Trophoblast cell (in vitro differentiated cells and primary cell): ENCODE results near the gene P3H1.

ENCODE experiments used
- DNase-seq, 2 donors: peaks; one replicate each; pipeline ENCODE4 v3.0.0-alpha.2; 2016
- H2AFZ ChIP-seq: 2 replicates; pipeline ENCODE4 v1.6.1; 2013; ENCODE audit warnings: low read length, moderate library complexity, mild to moderate bottlenecking; ENCODE audit not compliant: insufficient read depth, poor library complexity
- H2AK5ac ChIP-seq: 2 replicates; pipeline ENCODE4 v1.6.1; 2013; ENCODE audit warnings: mild to moderate bottlenecking, low read length
- H2BK120ac ChIP-seq: 2 replicates; pipeline ENCODE4 v1.6.1; 2013; ENCODE audit warnings: low read length, mild to moderate bottlenecking, moderate library complexity; ENCODE audit not compliant: insufficient read depth, poor library complexity
- H2BK12ac ChIP-seq: 2 replicates; pipeline ENCODE4 v1.6.1; 2013; ENCODE audit warnings: mild to moderate bottlenecking, low read length, moderate library complexity
- H2BK5ac ChIP-seq: 2 replicates; pipeline ENCODE4 v1.6.1; 2013; ENCODE audit warnings: low read length, low read depth, moderate library complexity, mild to moderate bottlenecking; ENCODE audit not compliant: poor library complexity
- H3K14ac ChIP-seq: 2 replicates; pipeline ENCODE4 v1.6.1; 2013; ENCODE audit warnings: mild to moderate bottlenecking, low read length
- H3K18ac ChIP-seq: 2 replicates; pipeline ENCODE4 v1.6.1; 2013; ENCODE audit warnings: mild to moderate bottlenecking, low read length
- H3K23ac ChIP-seq: 2 replicates; pipeline ENCODE4 v1.6.1; 2013; ENCODE audit warnings: low read length
- H3K27ac ChIP-seq: 2 replicates; pipeline ENCODE4 v1.5.1; 2013; ENCODE audit warnings: low read depth, mild to moderate bottlenecking, inconsistent platforms, low read length, moderate library complexity
- H3K27me3 ChIP-seq: 2 replicates; pipeline ENCODE4 v1.6.1; 2013; ENCODE audit warnings: inconsistent platforms, mild to moderate bottlenecking, low read length, moderate library complexity; ENCODE audit not compliant: insufficient read depth
- H3K36me3 ChIP-seq, 2 experiments: 1 replicate in 1 of 2; 2 replicates in 1 of 2; pipeline ENCODE4 v1.6.1; 2013; ENCODE audit warnings: low read length in 2 of 2, mild to moderate bottlenecking in 2 of 2, moderate library complexity in 1 of 2; ENCODE audit not compliant: insufficient read depth in 2 of 2, control insufficient read depth in 1 of 2
- H3K4ac ChIP-seq: 2 replicates; pipeline ENCODE4 v1.6.1; 2013; ENCODE audit warnings: low read depth, mild to moderate bottlenecking, low read length, moderate library complexity
- H3K4me1 ChIP-seq, 2 experiments: 1 replicate in 1 of 2; 2 replicates in 1 of 2; pipeline ENCODE4 v1.6.1; 2013; ENCODE audit warnings: low read length in 2 of 2, mild to moderate bottlenecking in 2 of 2, moderate library complexity in 1 of 2; ENCODE audit not compliant: insufficient read depth in 2 of 2, control insufficient read depth in 1 of 2
- H3K4me2 ChIP-seq: 2 replicates; pipeline ENCODE4 v1.6.1; 2013; ENCODE audit warnings: inconsistent platforms, mild to moderate bottlenecking, low read length, moderate library complexity
- H3K4me3 ChIP-seq: 2 replicates; pipeline ENCODE4 v1.5.1; 2013; ENCODE audit warnings: mild to moderate bottlenecking, low read depth, low read length, inconsistent platforms
- H3K79me1 ChIP-seq: one replicate; pipeline ENCODE4 v1.6.1; 2013; ENCODE audit warnings: low read length
- H3K79me2 ChIP-seq: 2 replicates; pipeline ENCODE4 v1.6.1; 2013; ENCODE audit warnings: low read length, mild to moderate bottlenecking; ENCODE audit not compliant: control insufficient read depth, insufficient read depth, poor library complexity
- H3K9ac ChIP-seq: 2 replicates; pipeline ENCODE4 v1.6.1; 2013; ENCODE audit warnings: mild to moderate bottlenecking, low read length
- H3K9me3 ChIP-seq: 2 replicates; pipeline ENCODE4 v1.6.1; 2013; ENCODE audit warnings: low read depth, mild to moderate bottlenecking, control low read depth, inconsistent platforms, low read length; ENCODE audit not compliant: insufficient read depth
- H4K12ac ChIP-seq: 2 replicates; pipeline ENCODE4 v1.6.1; 2013; ENCODE audit warnings: low read depth, mild to moderate bottlenecking, low read length, moderate library complexity
- H4K8ac ChIP-seq: 2 replicates; pipeline ENCODE4 v1.6.1; 2013; ENCODE audit warnings: low read depth, mild to moderate bottlenecking, low read length, moderate library complexity
- H4K91ac ChIP-seq: one replicate; pipeline ENCODE4 v1.6.1; 2013; ENCODE audit warnings: low read depth, mild to moderate bottlenecking, low read length, moderate library complexity
- WGBS: extraction: QIAGEN DNeasy Blood & Tissue Kit; methylation state at CpG from one replicate; pipeline ENCODE4 v1.1.7; 2013; ENCODE audit warnings: missing lambda C conversion rate; ENCODE audit not compliant: insufficient read length, insufficient coverage; ENCODE audit errors: extremely low coverage; 5-methylcytosine and 5-hydroxymethylcytosine counted together

Gene P3H1

DNA sequence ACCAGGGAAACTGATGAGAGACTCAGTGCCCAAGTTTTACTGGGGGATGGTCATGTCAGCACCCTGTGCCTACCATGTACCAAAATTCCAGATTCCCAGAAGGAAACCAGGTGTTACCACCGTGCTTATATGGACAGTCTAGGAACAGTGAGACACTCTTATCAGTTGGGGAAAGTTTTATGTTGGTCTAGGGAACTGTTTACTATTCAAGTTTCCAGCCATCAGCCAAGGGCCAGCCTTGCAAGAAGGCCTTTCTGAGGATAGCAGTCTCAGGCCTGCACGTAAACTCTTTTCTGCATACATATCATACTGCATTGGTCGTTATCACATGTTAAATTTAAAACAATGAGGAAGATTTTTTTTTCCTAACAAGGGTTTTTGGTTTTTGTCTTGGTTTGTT lies 30.6 kb upstream of the P3H1 start:
- no peak overlapping the region for H3K27ac ChIP-seq
- no peaks in the 10 kb centered on the region for H3K79me1 ChIP-seq
- no peak overlapping the region for H3K4me2 ChIP-seq
- no peak overlapping the region for H3K18ac ChIP-seq
- no peak overlapping the region for H3K14ac ChIP-seq
- H3K23ac ChIP-seq = no peak overlapping the region
- H3K36me3 ChIP-seq = no peaks in the 10 kb centered on the region
- no CpG with 5 or more reads among the region's 3 CpGs for WGBS
- H2AK5ac ChIP-seq = no peak overlapping the region
- no peak overlapping the region for H2BK5ac ChIP-seq
- peaks cover 1% of the 10 kb centered on the region for H3K9me3 ChIP-seq
- DNase-seq = no peak
- no peak overlapping the region for H3K4ac ChIP-seq
- peaks cover 3 to 5% of the 10 kb centered on the region in 2 experiments for H3K4me1 ChIP-seq
- no peaks in the 10 kb centered on the region for H3K27me3 ChIP-seq
- H4K12ac ChIP-seq = no peak overlapping the region
- no peak overlapping the region for H4K91ac ChIP-seq
- no peak overlapping the region for H3K9ac ChIP-seq
- H4K8ac ChIP-seq = no peak overlapping the region
- H3K79me2 ChIP-seq = no peaks in the 10 kb centered on the region
- no peak overlapping the region for H2BK12ac ChIP-seq
- no peak overlapping the region for H2BK120ac ChIP-seq
- no peak overlapping the region for H3K4me3 ChIP-seq
- no peak overlapping the region for H2AFZ ChIP-seq

DNA sequence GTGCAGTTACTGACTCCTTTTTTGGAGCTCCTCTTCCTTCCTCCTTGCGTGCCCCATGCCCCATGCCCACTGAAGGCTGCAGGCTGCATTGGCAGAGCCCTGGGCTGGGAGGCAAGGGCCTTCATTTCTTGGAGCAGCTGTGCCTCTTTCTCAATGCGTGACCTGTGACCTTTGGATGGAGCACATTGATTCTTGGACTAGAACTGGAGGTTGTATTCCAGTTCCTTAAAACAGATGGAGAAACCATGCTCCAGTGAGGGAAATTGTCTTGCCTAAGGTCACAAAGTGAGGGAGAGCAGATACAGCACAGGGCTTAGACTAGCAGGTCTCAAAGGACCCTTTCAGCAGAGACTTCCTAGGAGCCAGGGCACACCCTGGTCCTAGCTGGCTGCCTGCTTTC lies 27.0 kb upstream of the P3H1 start:
- peaks cover 3 to 5% of the 10 kb centered on the region in 2 experiments for H3K4me1 ChIP-seq
- no peaks in the 10 kb centered on the region for H3K36me3 ChIP-seq
- no peak overlapping the region for H3K4me2 ChIP-seq
- DNase-seq = no peak
- H3K4me3 ChIP-seq = no peak overlapping the region
- H3K27ac ChIP-seq = no peak overlapping the region
- no peaks in the 10 kb centered on the region for H3K79me1 ChIP-seq
- H3K27me3 ChIP-seq = no peaks in the 10 kb centered on the region
- no peak overlapping the region for H3K14ac ChIP-seq
- H3K9ac ChIP-seq = no peak overlapping the region
- H4K91ac ChIP-seq = no peak overlapping the region
- no peak overlapping the region for H4K12ac ChIP-seq
- H2BK5ac ChIP-seq = no peak overlapping the region
- H3K79me2 ChIP-seq = no peaks in the 10 kb centered on the region
- peaks cover 1% of the 10 kb centered on the region for H3K9me3 ChIP-seq
- no CpG with 5 or more reads among the region's 2 CpGs for WGBS
- H2BK120ac ChIP-seq = no peak overlapping the region
- H3K23ac ChIP-seq = no peak overlapping the region
- no peak overlapping the region for H4K8ac ChIP-seq
- no peak overlapping the region for H2AFZ ChIP-seq
- no peak overlapping the region for H2AK5ac ChIP-seq
- no peak overlapping the region for H3K4ac ChIP-seq
- no peak overlapping the region for H2BK12ac ChIP-seq
- no peak overlapping the region for H3K18ac ChIP-seq

DNA sequence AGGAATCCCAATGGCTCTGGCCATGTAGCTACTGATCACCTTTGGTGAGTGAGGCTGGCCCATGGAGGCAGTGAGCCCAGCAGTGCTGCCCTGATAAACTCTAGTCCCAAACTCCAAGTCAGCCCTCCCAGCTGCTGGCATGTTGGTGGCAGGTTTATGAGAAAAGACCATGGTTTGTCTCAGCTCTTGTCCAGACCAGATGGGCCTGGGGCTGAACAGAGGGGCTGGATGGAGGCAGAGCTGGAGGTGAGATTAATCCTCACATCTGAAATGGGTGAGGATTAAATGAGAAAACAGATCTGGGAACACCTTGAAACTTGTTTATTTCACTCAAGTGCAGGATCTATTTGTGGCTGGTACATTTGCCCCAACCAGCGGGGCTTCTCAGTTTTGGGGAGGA lies 21.2 kb upstream of the P3H1 start:
- H3K27ac ChIP-seq = no peak overlapping the region
- no peak overlapping the region for H3K4me2 ChIP-seq
- no peaks in the 10 kb centered on the region for H3K4me1 ChIP-seq
- H2AK5ac ChIP-seq = no peak overlapping the region
- H4K8ac ChIP-seq = no peak overlapping the region
- no peak overlapping the region for H2AFZ ChIP-seq
- WGBS = no CpG with 5 or more reads among the region's 1 CpG
- H3K18ac ChIP-seq = no peak overlapping the region
- H3K27me3 ChIP-seq = no peaks in the 10 kb centered on the region
- H3K9ac ChIP-seq = no peak overlapping the region
- H3K23ac ChIP-seq = no peak overlapping the region
- no peak overlapping the region for H2BK12ac ChIP-seq
- no peaks in the 10 kb centered on the region for H3K79me2 ChIP-seq
- H3K4ac ChIP-seq = no peak overlapping the region
- H3K9me3 ChIP-seq = peaks cover 2% of the 10 kb centered on the region
- H3K4me3 ChIP-seq = no peak overlapping the region
- no peak overlapping the region for H4K91ac ChIP-seq
- DNase-seq = no peak
- H2BK5ac ChIP-seq = no peak overlapping the region
- H3K79me1 ChIP-seq = no peaks in the 10 kb centered on the region
- no peak overlapping the region for H4K12ac ChIP-seq
- H3K14ac ChIP-seq = no peak overlapping the region
- H3K36me3 ChIP-seq = no peaks in the 10 kb centered on the region
- no peak overlapping the region for H2BK120ac ChIP-seq

DNA sequence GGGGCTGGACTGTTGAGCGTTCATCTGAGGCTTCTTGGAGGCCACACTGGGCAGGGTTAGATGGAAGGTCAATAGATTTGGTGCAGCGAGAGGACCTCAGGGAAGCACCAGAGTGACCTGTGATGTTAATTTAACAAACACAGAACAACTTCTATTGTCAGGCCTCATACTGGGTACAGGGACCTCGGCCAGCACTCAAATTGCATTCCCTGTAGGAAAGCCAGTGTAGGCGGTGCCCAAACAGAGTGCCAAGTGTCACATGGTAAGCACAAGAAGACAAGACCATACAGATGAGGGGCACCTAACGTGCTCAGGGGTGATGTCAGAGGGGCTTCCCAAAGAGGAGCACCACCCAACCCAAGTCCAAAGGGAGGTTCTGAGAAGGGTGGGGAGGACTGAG lies 19.3 kb upstream of the P3H1 start:
- H4K8ac ChIP-seq = no peak overlapping the region
- no peaks in the 10 kb centered on the region for H3K79me1 ChIP-seq
- no peaks in the 10 kb centered on the region for H3K79me2 ChIP-seq
- H2AFZ ChIP-seq = no peak overlapping the region
- H3K4me3 ChIP-seq = no peak overlapping the region
- H3K9ac ChIP-seq = no peak overlapping the region
- H3K27ac ChIP-seq = no peak overlapping the region
- H4K91ac ChIP-seq = no peak overlapping the region
- H3K36me3 ChIP-seq = peaks cover 2 to 6% of the 10 kb centered on the region in 2 experiments
- no peak overlapping the region for H3K4me2 ChIP-seq
- no peak overlapping the region for H3K23ac ChIP-seq
- no peak overlapping the region for H2BK5ac ChIP-seq
- H3K14ac ChIP-seq = no peak overlapping the region
- H3K27me3 ChIP-seq = no peaks in the 10 kb centered on the region
- no peaks in the 10 kb centered on the region for H3K4me1 ChIP-seq
- DNase-seq = no peak
- H4K12ac ChIP-seq = no peak overlapping the region
- no peak overlapping the region for H3K4ac ChIP-seq
- H2AK5ac ChIP-seq = no peak overlapping the region
- H2BK12ac ChIP-seq = no peak overlapping the region
- H3K18ac ChIP-seq = no peak overlapping the region
- no CpG with 5 or more reads among the region's 5 CpGs for WGBS
- no peak overlapping the region for H2BK120ac ChIP-seq
- H3K9me3 ChIP-seq = peaks cover 2% of the 10 kb centered on the region
